SK-N-SH treated with all-trans-retinoic acid at 6 μM for 48 hours (cell line): ENCODE data around the gene DDI2.

Experiments
- ATAC-seq: fragments of 200-7000 bp; cut with Tn5 transposase; 3 replicates; pipeline ENCODE4 v1.9.1; 2020; ENCODE audit warnings: mild to moderate bottlenecking, moderate library complexity
- ARNTL ChIP-seq: fragments of 450-650 bp; formaldehyde crosslinking; IDR thresholded peaks from 2 replicates; pipeline ENCODE4 v1.5.0; 2020; ENCODE audit warnings: low read depth, mild to moderate bottlenecking, moderate library complexity, borderline replicate concordance
- BACH2 ChIP-seq: fragments of 250-450 bp; sonication (Bioruptor Pico); IDR thresholded peaks from 2 replicates; pipeline ENCODE4 v1.9.0; 2021; ENCODE audit warnings: mild to moderate bottlenecking, borderline replicate concordance
- CSDC2 ChIP-seq: fragments of 250-450 bp; sonication (Bioruptor Pico); IDR thresholded peaks from 2 replicates; pipeline ENCODE4 v1.5.0; 2020; ENCODE audit warnings: mild to moderate bottlenecking, moderate library complexity
- CSRNP3 ChIP-seq: fragments of 250-450 bp; sonication (Bioruptor Pico); IDR thresholded peaks from 2 replicates; pipeline ENCODE4 v1.5.1; 2021; ENCODE audit warnings: mild to moderate bottlenecking, moderate library complexity
- ESRRG ChIP-seq: fragments of 250-450 bp; sonication (Bioruptor Pico); IDR thresholded peaks from 2 replicates; pipeline ENCODE4 v1.6.1; 2021; ENCODE audit warnings: mild to moderate bottlenecking
- GLIS3 ChIP-seq: fragments of 250-450 bp; sonication (Bioruptor Pico); IDR thresholded peaks from 2 replicates; pipeline ENCODE4 v1.5.0; 2020; ENCODE audit warnings: mild to moderate bottlenecking, moderate library complexity
- ISL1 ChIP-seq: fragments of 250-450 bp; sonication (Bioruptor Pico); IDR thresholded peaks from 2 replicates; pipeline ENCODE4 v2.1.2; 2022; ENCODE audit warnings: mild to moderate bottlenecking, moderate library complexity
- OSR1 ChIP-seq: fragments of 250-450 bp; sonication (Bioruptor Pico); IDR thresholded peaks from 2 replicates; pipeline ENCODE4 v1.8.0; 2022; ENCODE audit warnings: moderate library complexity, mild to moderate bottlenecking, inconsistent platforms
- POU6F1 ChIP-seq: fragments of 250-450 bp; sonication (Bioruptor Pico); IDR thresholded peaks from 2 replicates; pipeline ENCODE4 v1.8.0; 2021; ENCODE audit warnings: low read depth, mild to moderate bottlenecking, moderate library complexity, borderline replicate concordance
- PPARA ChIP-seq: fragments of 250-450 bp; sonication (Bioruptor Pico); IDR thresholded peaks from 2 replicates; pipeline ENCODE4 v1.5.0; 2020; ENCODE audit warnings: mild to moderate bottlenecking, borderline replicate concordance
- RARB ChIP-seq: fragments of 250-450 bp; sonication (Bioruptor Pico); IDR thresholded peaks from 2 replicates; pipeline ENCODE4 v1.8.0; 2021; ENCODE audit warnings: mild to moderate bottlenecking, moderate library complexity
- SNAI2 ChIP-seq: fragments of 250-450 bp; sonication (Bioruptor Pico); IDR thresholded peaks from 2 replicates; pipeline ENCODE4 v1.5.0; 2020; ENCODE audit warnings: mild to moderate bottlenecking, moderate library complexity
- TCF4 ChIP-seq: fragments of 250-450 bp; sonication (Bioruptor Pico); IDR thresholded peaks from 2 replicates; pipeline ENCODE4 v1.8.0; 2021; ENCODE audit warnings: mild to moderate bottlenecking, moderate library complexity, borderline replicate concordance
- TOX ChIP-seq: fragments of 250-450 bp; sonication (Bioruptor Pico); IDR thresholded peaks from 2 replicates; pipeline ENCODE4 v1.8.0; 2021; ENCODE audit warnings: mild to moderate bottlenecking, moderate library complexity, borderline replicate concordance
- TSHZ2 ChIP-seq: fragments of 250-450 bp; sonication (Bioruptor Pico); IDR thresholded peaks from 2 replicates; pipeline ENCODE4 v1.5.0; 2020; ENCODE audit warnings: mild to moderate bottlenecking, moderate library complexity
- ZC3H10 ChIP-seq: fragments of 250-450 bp; sonication (Bioruptor Pico); IDR thresholded peaks from 2 replicates; pipeline ENCODE4 v1.5.1; 2021; ENCODE audit warnings: mild to moderate bottlenecking, moderate library complexity
- ZFP3 ChIP-seq: fragments of 250-450 bp; sonication (Bioruptor Pico); IDR thresholded peaks from 2 replicates; pipeline ENCODE4 v1.5.0; 2020; ENCODE audit warnings: mild to moderate bottlenecking, moderate library complexity
- ZFP30 ChIP-seq: fragments of 450-650 bp; formaldehyde crosslinking; IDR thresholded peaks from 2 replicates; pipeline ENCODE4 v1.5.0; 2022; ENCODE audit warnings: mild to moderate bottlenecking, moderate library complexity
- ZNF565 ChIP-seq: fragments of 450-650 bp; formaldehyde crosslinking; conservative IDR thresholded peaks from 2 replicates; pipeline ENCODE4 v1.5.0; 2020; ENCODE audit warnings: low read depth, mild to moderate bottlenecking, moderate library complexity
- ZNF8 ChIP-seq: fragments of 450-650 bp; formaldehyde crosslinking; IDR thresholded peaks from 2 replicates; pipeline ENCODE4 v1.5.0; 2020; ENCODE audit warnings: mild to moderate bottlenecking, moderate library complexity
- TF ChIP-seq, protein P1 (sequence below): fragments of 250-450 bp; sonication (Bioruptor Pico); IDR thresholded peaks from 2 replicates; pipeline ENCODE4 v1.5.1; 2020; ENCODE audit warnings: low read depth, mild to moderate bottlenecking, moderate library complexity
- TF ChIP-seq, protein P2 (sequence below): fragments of 250-450 bp; sonication (Bioruptor Pico); IDR thresholded peaks from 2 replicates; pipeline ENCODE4 v1.8.0; 2020; ENCODE audit warnings: mild to moderate bottlenecking, moderate library complexity, borderline replicate concordance

The DDI2 gene

GRCh38 chr1:15583016-15583706 is 34.1 kb upstream of the DDI2 start:
- ATAC-seq, result no peak
- TF ChIP-seq ZC3H10 (CRISPR knock-in tag) (no peak), PPARA (CRISPR knock-in tag) (no peak), POU6F1 (CRISPR knock-in tag) (no peak), ZFP30 (CRISPR knock-in tag) (no peak), CSDC2 (CRISPR knock-in tag) (no peak), BACH2 (CRISPR knock-in tag) (no peak), ISL1 (CRISPR knock-in tag) (no peak), TOX (no peak)

GRCh38 chr1:15584489-15585363 is 32.5 kb upstream of the DDI2 start, which contains the start of gene AGMAT:
TSS of gene AGMAT (minus strand) at chr1:15585051. CDS start at chr1:15584967, 84 bp downstream.
- peak; percentile 78 for ATAC-seq
- no peak for TF ChIP-seq RARB (CRISPR knock-in tag)
- TF ChIP-seq ZC3H10 (CRISPR knock-in tag), result no peak
- TF ChIP-seq OSR1 (CRISPR knock-in tag), result no peak
- no peak for TF ChIP-seq PPARA (CRISPR knock-in tag)
- TF ChIP-seq POU6F1 (CRISPR knock-in tag), result no peak

- no peak for ATAC-seq
These were observed 25.0 kb upstream of the DDI2 start for GRCh38 chr1:15592285-15592684.

More at GRCh38 chr1:15592285-15592684, 25.0 kb upstream of the DDI2 start:
- TF ChIP-seq CSRNP3 (CRISPR knock-in tag), result no peak
- TF ChIP-seq ZNF8 (CRISPR knock-in tag), result no peak
- TF ChIP-seq, protein P1, sequence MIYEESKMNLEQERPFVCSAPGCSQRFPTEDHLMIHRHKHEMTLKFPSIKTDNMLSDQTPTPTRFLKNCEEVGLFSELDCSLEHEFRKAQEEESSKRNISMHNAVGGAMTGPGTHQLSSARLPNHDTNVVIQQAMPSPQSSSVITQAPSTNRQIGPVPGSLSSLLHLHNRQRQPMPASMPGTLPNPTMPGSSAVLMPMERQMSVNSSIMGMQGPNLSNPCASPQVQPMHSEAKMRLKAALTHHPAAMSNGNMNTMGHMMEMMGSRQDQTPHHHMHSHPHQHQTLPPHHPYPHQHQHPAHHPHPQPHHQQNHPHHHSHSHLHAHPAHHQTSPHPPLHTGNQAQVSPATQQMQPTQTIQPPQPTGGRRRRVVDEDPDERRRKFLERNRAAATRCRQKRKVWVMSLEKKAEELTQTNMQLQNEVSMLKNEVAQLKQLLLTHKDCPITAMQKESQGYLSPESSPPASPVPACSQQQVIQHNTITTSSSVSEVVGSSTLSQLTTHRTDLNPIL (CRISPR knock-in tag), result no peak
- TF ChIP-seq TCF4 (CRISPR knock-in tag), result no peak
- TF ChIP-seq ZFP3 (CRISPR knock-in tag), result no peak
- TF ChIP-seq, protein P2, sequence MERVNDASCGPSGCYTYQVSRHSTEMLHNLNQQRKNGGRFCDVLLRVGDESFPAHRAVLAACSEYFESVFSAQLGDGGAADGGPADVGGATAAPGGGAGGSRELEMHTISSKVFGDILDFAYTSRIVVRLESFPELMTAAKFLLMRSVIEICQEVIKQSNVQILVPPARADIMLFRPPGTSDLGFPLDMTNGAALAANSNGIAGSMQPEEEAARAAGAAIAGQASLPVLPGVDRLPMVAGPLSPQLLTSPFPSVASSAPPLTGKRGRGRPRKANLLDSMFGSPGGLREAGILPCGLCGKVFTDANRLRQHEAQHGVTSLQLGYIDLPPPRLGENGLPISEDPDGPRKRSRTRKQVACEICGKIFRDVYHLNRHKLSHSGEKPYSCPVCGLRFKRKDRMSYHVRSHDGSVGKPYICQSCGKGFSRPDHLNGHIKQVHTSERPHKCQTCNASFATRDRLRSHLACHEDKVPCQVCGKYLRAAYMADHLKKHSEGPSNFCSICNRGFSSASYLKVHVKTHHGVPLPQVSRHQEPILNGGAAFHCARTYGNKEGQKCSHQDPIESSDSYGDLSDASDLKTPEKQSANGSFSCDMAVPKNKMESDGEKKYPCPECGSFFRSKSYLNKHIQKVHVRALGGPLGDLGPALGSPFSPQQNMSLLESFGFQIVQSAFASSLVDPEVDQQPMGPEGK, result no peak
- TF ChIP-seq OSR1 (CRISPR knock-in tag), result no peak
- TF ChIP-seq ISL1 (CRISPR knock-in tag), result no peak
- no peak for TF ChIP-seq GLIS3 (CRISPR knock-in tag)
- no peak for TF ChIP-seq CSDC2 (CRISPR knock-in tag)
- no peak for TF ChIP-seq BACH2 (CRISPR knock-in tag)
- no peak for TF ChIP-seq TOX
- no peak for TF ChIP-seq RARB (CRISPR knock-in tag)
- no peak for TF ChIP-seq ARNTL (CRISPR knock-in tag)
- TF ChIP-seq TSHZ2 (CRISPR knock-in tag), result no peak
- no peak for TF ChIP-seq ZFP30 (CRISPR knock-in tag)
- no peak for TF ChIP-seq ESRRG (CRISPR knock-in tag)
- TF ChIP-seq ZNF565, result no peak
- TF ChIP-seq ZC3H10 (CRISPR knock-in tag), result no peak
- no peak for TF ChIP-seq SNAI2 (CRISPR knock-in tag)
